GM19328 (cell line): ENCODE data around the gene BTBD7.

Experiments
- ATAC-seq: cut with Tn5 transposase; IDR thresholded peaks from one replicate; pipeline ENCODE4 v1.9.1; 2021; ENCODE audit warnings: mild to moderate bottlenecking, moderate library complexity; ENCODE audit not compliant: unreplicated experiment

BTBD7 gene

GRCh38 chr14:93331002-93331727 lies 1.7 kb downstream of the BTBD7 start:
- ATAC-seq = no peak

GRCh38 chr14:93330609-93331000 lies 2.2 kb downstream of the BTBD7 start:
- no peak for ATAC-seq

GRCh38 chr14:93329965-93330608 lies 2.7 kb downstream of the BTBD7 start:
- ATAC-seq = no peak

- no peak for ATAC-seq
These were observed 4.3 kb downstream of the BTBD7 start for GRCh38 chr14:93328546-93328945.

GRCh38 chr14:93326196-93326595 lies 6.6 kb downstream of the BTBD7 start:
- ATAC-seq = no peak

- no peak for ATAC-seq
These were observed 9.1 kb downstream of the BTBD7 start for GRCh38 chr14:93323600-93324174.

GRCh38 chr14:93322929-93323599 lies 9.8 kb downstream of the BTBD7 start:
- ATAC-seq = no peak

- ATAC-seq = no peak
These were observed 12.3 kb downstream of the BTBD7 start for GRCh38 chr14:93320489-93320888.

GRCh38 chr14:93319958-93320357 lies 12.9 kb downstream of the BTBD7 start:
- ATAC-seq = no peak

GRCh38 chr14:93319494-93319893 lies 13.3 kb downstream of the BTBD7 start:
- no peak for ATAC-seq

GRCh38 chr14:93318927-93319326 lies 13.9 kb downstream of the BTBD7 start:
- ATAC-seq = no peak

- no peak for ATAC-seq
These were observed 14.7 kb downstream of the BTBD7 start for GRCh38 chr14:93317875-93318807.

- ATAC-seq = no peak
These were observed 15.5 kb downstream of the BTBD7 start for GRCh38 chr14:93317210-93317874.

- ATAC-seq = no peak
These were observed 16.1 kb downstream of the BTBD7 start for GRCh38 chr14:93316716-93317115.

- no peak for ATAC-seq
These were observed 17.3 kb downstream of the BTBD7 start for GRCh38 chr14:93315575-93315974.

GRCh38 chr14:93311082-93311481 lies 21.8 kb downstream of the BTBD7 start:
- no peak for ATAC-seq

- ATAC-seq = no peak
These were observed 23.3 kb downstream of the BTBD7 start for GRCh38 chr14:93309427-93309966.

- ATAC-seq = no peak
These were observed 24.0 kb downstream of the BTBD7 start for GRCh38 chr14:93308686-93309345.

GRCh38 chr14:93306812-93307211 lies 26.0 kb downstream of the BTBD7 start:
- no peak for ATAC-seq
